GM23338 (cell line): ENCODE measurements around the gene RELL1. TPM values are rescaled to one million over a fixed set of nuclear protein-coding genes. Genes with fewer than 3 reads are reported as not detected.

ENCODE experiments used
- ATAC-seq: fragments of 200-7000 bp; cut with Tn5 transposase; 3 replicates; pipeline ENCODE4 v1.9.1; 2020
- DNase-seq: peaks from one replicate; pipeline ENCODE4 v3.0.0-alpha.2; 2015; ENCODE audit warnings: low spot score
- H2AFZ ChIP-seq: fragments of 200-600 bp; sonication (generic); 2 replicates; pipeline ENCODE4 v1.8.0; 2016; ENCODE audit warnings: antibody characterized with exemption, mild to moderate bottlenecking, moderate library complexity
- H3F3A ChIP-seq: fragments of 200-600 bp; sonication (generic); replicated peaks from 2 replicates; pipeline ENCODE4 v1.8.0; 2017; ENCODE audit warnings: antibody characterized with exemption, mixed run types, low read depth
- H3K27ac ChIP-seq: fragments of 200-600 bp; sonication (generic); 2 replicates; pipeline ENCODE4 v1.6.1; 2016; ENCODE audit warnings: low read depth
- H3K27me3 ChIP-seq: fragments of 200-600 bp; sonication (generic); 2 replicates; pipeline ENCODE4 v1.8.0; 2016; ENCODE audit warnings: mild to moderate bottlenecking, mixed run types, moderate library complexity; ENCODE audit not compliant: insufficient read depth
- H3K36me3 ChIP-seq: fragments of 200-600 bp; sonication (generic); 2 replicates; pipeline ENCODE4 v1.8.0; 2016; ENCODE audit warnings: mild to moderate bottlenecking; ENCODE audit not compliant: insufficient read depth
- H3K4me1 ChIP-seq: fragments of 200-600 bp; sonication (generic); 2 replicates; pipeline ENCODE4 v1.8.0; 2016; ENCODE audit warnings: mild to moderate bottlenecking, moderate library complexity; ENCODE audit not compliant: insufficient read depth
- H3K4me2 ChIP-seq: fragments of 200-600 bp; sonication (generic); 2 replicates; pipeline ENCODE4 v1.7.1; 2017; ENCODE audit warnings: mixed run types
- H3K4me3 ChIP-seq: fragments of 200-600 bp; sonication (generic); 2 replicates; pipeline ENCODE4 v1.6.1; 2016; ENCODE audit warnings: mixed run types
- H3K79me2 ChIP-seq: fragments of 200-600 bp; sonication (generic); replicated peaks from 2 replicates; pipeline ENCODE4 v1.8.0; 2017; ENCODE audit warnings: mild to moderate bottlenecking; ENCODE audit not compliant: insufficient read depth
- H3K9me2 ChIP-seq: fragments of 200-600 bp; sonication (generic); 2 replicates; pipeline ENCODE4 v1.8.0; 2017; ENCODE audit not compliant: insufficient read depth
- H4K20me1 ChIP-seq: fragments of 200-600 bp; sonication (generic); replicated peaks from 2 replicates; pipeline ENCODE4 v1.8.0; 2017; ENCODE audit warnings: mild to moderate bottlenecking; ENCODE audit not compliant: insufficient read depth
- H3K27ac Mint-ChIP-seq: 2 replicates; pipeline ENCODE4 v1.8.0; 2020; ENCODE audit warnings: inconsistent platforms, mild to moderate bottlenecking, moderate library complexity, mixed read lengths
- H3K27me3 Mint-ChIP-seq: 3 replicates; pipeline ENCODE4 v1.8.0; 2022; ENCODE audit warnings: low read depth, mild to moderate bottlenecking, moderate library complexity, mixed read lengths, inconsistent platforms; ENCODE audit not compliant: insufficient read depth, poor library complexity
- H3K36me3 Mint-ChIP-seq: 3 replicates; pipeline ENCODE4 v1.8.0; 2021; ENCODE audit warnings: low read depth, mild to moderate bottlenecking, inconsistent platforms, moderate library complexity, mixed read lengths
- H3K4me1 Mint-ChIP-seq: 3 replicates; pipeline ENCODE4 v1.8.0; 2020; ENCODE audit warnings: mild to moderate bottlenecking, inconsistent platforms, mixed read lengths
- H3K4me3 Mint-ChIP-seq: 3 replicates; pipeline ENCODE4 v1.8.0; 2021; ENCODE audit warnings: moderate library complexity, mild to moderate bottlenecking, inconsistent platforms, mixed read lengths
- H3K9me3 Mint-ChIP-seq: 3 replicates; pipeline ENCODE4 v1.8.0; 2020; ENCODE audit warnings: moderate library complexity, mild to moderate bottlenecking, inconsistent platforms, mixed read lengths
- CREB1 ChIP-seq: fragments of 250-450 bp; sonication (Bioruptor Pico); IDR thresholded peaks from 2 replicates; pipeline ENCODE4 v1.5.0; 2020; ENCODE audit warnings: low read depth, mild to moderate bottlenecking, moderate library complexity
- EZH2 ChIP-seq: fragments of 200-600 bp; sonication (generic); IDR thresholded peaks from one replicate; pipeline ENCODE4 v1.8.0; 2017; ENCODE audit warnings: antibody characterized with exemption, mild to moderate bottlenecking, low read depth; ENCODE audit not compliant: unreplicated experiment
- EZH2phosphoT487 ChIP-seq: fragments of 200-600 bp; sonication (generic); IDR thresholded peaks from one replicate; pipeline ENCODE4 v1.8.1; 2018; ENCODE audit warnings: antibody characterized with exemption; ENCODE audit not compliant: unreplicated experiment
- JUNB ChIP-seq: IDR thresholded peaks from one replicate; pipeline ENCODE4 v1.6.1; 2016; ENCODE audit warnings: antibody characterized with exemption; ENCODE audit not compliant: unreplicated experiment
- NANOG ChIP-seq: IDR thresholded peaks from 2 replicates; pipeline ENCODE4 v1.6.1; 2016; ENCODE audit warnings: antibody characterized with exemption, borderline replicate concordance
- POLR2AphosphoS5 ChIP-seq: IDR thresholded peaks from 2 replicates; pipeline ENCODE4 v1.6.1; 2016; ENCODE audit warnings: antibody characterized with exemption, low read depth
- REST ChIP-seq: IDR thresholded peaks from one replicate; pipeline ENCODE4 v1.6.1; 2018; ENCODE audit warnings: antibody characterized with exemption; ENCODE audit not compliant: unreplicated experiment
- STAT1 ChIP-seq: IDR thresholded peaks from one replicate; pipeline ENCODE4 v1.6.1; 2016; ENCODE audit warnings: antibody characterized with exemption; ENCODE audit not compliant: unreplicated experiment
- ZNF114 ChIP-seq: fragments of 250-450 bp; sonication (Bioruptor Pico); IDR thresholded peaks from 2 replicates; pipeline ENCODE4 v1.5.0; 2020; ENCODE audit warnings: mild to moderate bottlenecking, moderate library complexity
- ZNF331 ChIP-seq: fragments of 250-450 bp; sonication (Bioruptor Pico); IDR thresholded peaks from 2 replicates; pipeline ENCODE4 v1.5.0; 2020; ENCODE audit warnings: low read depth, mild to moderate bottlenecking, moderate library complexity
- ZNF462 ChIP-seq: fragments of 250-450 bp; sonication (Bioruptor Pico); IDR thresholded peaks from 2 replicates; pipeline ENCODE4 v1.5.0; 2020; ENCODE audit warnings: mild to moderate bottlenecking, moderate library complexity
- polyA plus RNA-seq: library from polyadenylated mRNA; unstranded; fragments of >200 nt; fragmentation: Nextera tagmentation; extraction: Ambion mirVana; gene quantifications from 2 replicates; pipeline ENCODE4 v1.2.1, GENCODE V29; 2016
- total RNA-seq: library from RNA; depleted of rRNA; stranded (reverse); fragments of >200 nt; shearing (Covaris generic); gene quantifications from 2 replicates; pipeline ENCODE4 v1.2.3, GENCODE V29; 2014
- TF ChIP-seq, protein P1 (sequence below): IDR thresholded peaks from 2 replicates; pipeline ENCODE4 v1.6.1; 2016; ENCODE audit warnings: antibody characterized with exemption
- TF ChIP-seq, protein P2 (sequence below), 2 experiments: fragments of 200-600 bp in 1 of 2; sonication (generic) in 1 of 2; conservative IDR thresholded peaks; 2 replicates each; pipeline versions ENCODE4 v1.5.1 to v1.6.1; 2016 to 2017; ENCODE audit warnings: antibody characterized with exemption in 2 of 2, low read depth in 2 of 2, mild to moderate bottlenecking in 2 of 2, moderate library complexity in 1 of 2

Gene RELL1
- total and polyA plus RNA-seq, 2 experiments from 2014 or later = 2.8 to 28.5 TPM

- H3K4me1 ChIP-seq = no peaks in the 10 kb centered on the region
- DNase-seq = no peak
- Mint-ChIP-seq H3K27me3 (no peaks in the 10 kb centered on the region), H3K4me1 (peaks cover 15% of the 10 kb centered on the region), H3K36me3 (peaks cover 12% of the 10 kb centered on the region; the same call in 2 of the 3 replicates), H3K9me3 (peaks cover 8% of the 10 kb centered on the region; the same call in 2 of the 3 replicates), H3K27ac (no peak overlapping the region), H3K4me3 (no peak overlapping the region)
- H2AFZ ChIP-seq = no peak overlapping the region
- TF ChIP-seq ZNF114 (CRISPR knock-in tag) (no peak), ZNF462 (CRISPR knock-in tag) (no peak), REST (no peak), STAT1 (no peak), POLR2AphosphoS5 (no peak), NANOG (no peak), EZH2 (no peak), CREB1 (CRISPR knock-in tag) (no peak), EZH2phosphoT487 (no peak), JUNB (no peak), ZNF331 (CRISPR knock-in tag) (no peak)
- TF ChIP-seq, protein P1, sequence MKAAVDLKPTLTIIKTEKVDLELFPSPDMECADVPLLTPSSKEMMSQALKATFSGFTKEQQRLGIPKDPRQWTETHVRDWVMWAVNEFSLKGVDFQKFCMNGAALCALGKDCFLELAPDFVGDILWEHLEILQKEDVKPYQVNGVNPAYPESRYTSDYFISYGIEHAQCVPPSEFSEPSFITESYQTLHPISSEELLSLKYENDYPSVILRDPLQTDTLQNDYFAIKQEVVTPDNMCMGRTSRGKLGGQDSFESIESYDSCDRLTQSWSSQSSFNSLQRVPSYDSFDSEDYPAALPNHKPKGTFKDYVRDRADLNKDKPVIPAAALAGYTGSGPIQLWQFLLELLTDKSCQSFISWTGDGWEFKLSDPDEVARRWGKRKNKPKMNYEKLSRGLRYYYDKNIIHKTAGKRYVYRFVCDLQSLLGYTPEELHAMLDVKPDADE = no peak
- TF ChIP-seq, protein P2, sequence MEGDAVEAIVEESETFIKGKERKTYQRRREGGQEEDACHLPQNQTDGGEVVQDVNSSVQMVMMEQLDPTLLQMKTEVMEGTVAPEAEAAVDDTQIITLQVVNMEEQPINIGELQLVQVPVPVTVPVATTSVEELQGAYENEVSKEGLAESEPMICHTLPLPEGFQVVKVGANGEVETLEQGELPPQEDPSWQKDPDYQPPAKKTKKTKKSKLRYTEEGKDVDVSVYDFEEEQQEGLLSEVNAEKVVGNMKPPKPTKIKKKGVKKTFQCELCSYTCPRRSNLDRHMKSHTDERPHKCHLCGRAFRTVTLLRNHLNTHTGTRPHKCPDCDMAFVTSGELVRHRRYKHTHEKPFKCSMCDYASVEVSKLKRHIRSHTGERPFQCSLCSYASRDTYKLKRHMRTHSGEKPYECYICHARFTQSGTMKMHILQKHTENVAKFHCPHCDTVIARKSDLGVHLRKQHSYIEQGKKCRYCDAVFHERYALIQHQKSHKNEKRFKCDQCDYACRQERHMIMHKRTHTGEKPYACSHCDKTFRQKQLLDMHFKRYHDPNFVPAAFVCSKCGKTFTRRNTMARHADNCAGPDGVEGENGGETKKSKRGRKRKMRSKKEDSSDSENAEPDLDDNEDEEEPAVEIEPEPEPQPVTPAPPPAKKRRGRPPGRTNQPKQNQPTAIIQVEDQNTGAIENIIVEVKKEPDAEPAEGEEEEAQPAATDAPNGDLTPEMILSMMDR (conservative IDR thresholded peaks at IDR 0.05; ENCODE audit: low read depth in 2 of 2) = no peak
- no peak overlapping the region for H3K4me3 ChIP-seq
- no peak for ATAC-seq
- H3K27ac ChIP-seq = no peak overlapping the region
- H3K4me2 ChIP-seq = no peak overlapping the region
- H3K79me2 ChIP-seq = no peaks in the 10 kb centered on the region
- no peaks in the 10 kb centered on the region for H3K27me3 ChIP-seq
- no peaks in the 10 kb centered on the region for H3F3A ChIP-seq
- no peaks in the 10 kb centered on the region for H3K36me3 ChIP-seq
- H4K20me1 ChIP-seq = no peaks in the 10 kb centered on the region
- H3K9me2 ChIP-seq = no peaks in the 10 kb centered on the region; the same call in 1 of the 2 replicates
Measured at GRCh38 chr4:37604461-37604860, 81.7 kb downstream of the RELL1 start.
